ENCODE data around the gene ZNF366. TPM values are rescaled to one million over a fixed set of nuclear protein-coding genes. Genes with fewer than 3 reads are reported as not detected.

Gene ZNF366
- total and polyA plus RNA-seq, 2 of the 13 experiments (the other 11 are each of a cell fraction or from before 2014, with no cell fraction given) = not detected

- Histone ChIP-seq H3K4me3 (replicated peaks in 1 of 3; ENCODE audit: insufficient read depth in 1 of 3, low read depth in 2 of 3, low read length in 3 of 3) (no peak overlapping the region), H3K79me2 (ENCODE audit: insufficient read depth, low read length) (no peaks in the 10 kb centered on the region), H4K20me1 (ENCODE audit: insufficient read depth, low read length) (no peaks in the 10 kb centered on the region), H3K27ac (ENCODE audit: extremely low read length, insufficient read depth, low read length) (no peak overlapping the region), H3K27me3 (ENCODE audit: control insufficient read depth in 1 of 2, insufficient read depth in 2 of 2, low read length in 2 of 2) (0 out of 5 replicates have a peak, but pooled peaks cover 0 to 7% of the 10 kb centered on the region in 2 experiments), H3K9ac (ENCODE audit: insufficient read depth, low read depth, low read length) (no peak overlapping the region), H3K4me2 (ENCODE audit: low read depth, low read length) (no peak overlapping the region), H3K36me3 (replicated peaks in 1 of 2; ENCODE audit: control insufficient read depth in 1 of 2, insufficient read depth in 2 of 2, low read length in 2 of 2) (no peaks in the 10 kb centered on the region), H2AFZ (ENCODE audit: low read length) (no peak overlapping the region), H3K4me1 (ENCODE audit: insufficient read depth, low read length) (no peaks in the 10 kb centered on the region), H3K9me3 (ENCODE audit: low read length) (no peaks in the 10 kb centered on the region)
- WGBS (ENCODE audit: low lambda C conversion rate) = 37% methylated on average over 5 of the region's 5 CpGs
- CTCF ChIA-PET (ENCODE audit: low intra/inter-chr PET ratio, low total read pairs) = no interaction called here
- BruUV-seq (replicated peaks) = no TSS peak
- TF ChIP-seq ELF4 (CRISPR knock-in tag; IDR thresholded peaks at IDR 0.05; ENCODE audit: borderline replicate concordance) (no peak), ZNF878 (CRISPR knock-in tag; IDR thresholded peaks at IDR 0.05) (no peak), PATZ1 (CRISPR knock-in tag; IDR thresholded peaks at IDR 0.05) (no peak), ZNF609 (CRISPR knock-in tag; IDR thresholded peaks at IDR 0.05; ENCODE audit: borderline replicate concordance) (no peak), AKAP8 (CRISPR knock-in tag; IDR thresholded peaks at IDR 0.05) (no peak), ZNF580 (CRISPR knock-in tag; IDR thresholded peaks at IDR 0.05; ENCODE audit: borderline replicate concordance, low read depth) (no peak), NFIB (CRISPR knock-in tag; IDR thresholded peaks at IDR 0.05; ENCODE audit: borderline replicate concordance) (no peak), GPBP1L1 (CRISPR knock-in tag; IDR thresholded peaks at IDR 0.05) (no peak)
- FAIRE-seq = no peak
- DNase-seq (ENCODE audit: low spot score) = no peak
- intact Hi-C loops (cut with micrococcal nuclease; ENCODE audit: unreplicated experiment) = no loop called here
- in situ Hi-C loops (cut with HindIII; ENCODE audit: extremely low pct_ligation_motif_present, low pct_unique_long_range_greater_than_20kb) = no loop called here
- POLR2A ChIA-PET = no interaction called here
- ATAC-seq = no peak
Measured at GRCh38 chr5:72537166-72537565, 30.0 kb upstream of the ZNF366 start.

Measured in HepG2 (cell line).